ENCODE measurements around the gene C1orf21.

- TF ChIP-seq CTCF (IDR thresholded peaks at IDR 0.05; ENCODE audit: low read length) (peak; percentile 38; the same call in 1 of the 2 replicates), EZH2 (IDR thresholded peaks at IDR 0.05; ENCODE audit: borderline replicate concordance, low read length) (no peak)
Measured at GRCh38 chr1:184379111-184379752, 7.6 kb upstream of the C1orf21 start.
